PC-9 (cell line): Measurements from ENCODE around the gene MORC2. TPM values are rescaled to one million over a fixed set of nuclear protein-coding genes. Genes with fewer than 3 reads are reported as not detected.

Experiments used
- BruUV-seq: library from RNA; stranded (reverse); fragments of 400-500 nt; replicated peaks from 2 replicates; lab custom pipeline; 2021; lab: Mats Ljungman, UMichigan
- CTCF ChIA-PET: fragments of 300-600 bp; sonication (Branson Sonifier 250); formaldehyde crosslinking; loops from one replicate; lab custom pipeline; 2022; ENCODE audit warnings: antibody characterized with exemption; lab: Charles Lee
- POLR2A ChIA-PET: fragments of 300-600 bp; sonication (Branson Sonifier 250); formaldehyde crosslinking; loops from one replicate; lab custom pipeline; 2022; ENCODE audit warnings: antibody characterized with exemption; ENCODE audit not compliant: unreplicated experiment; lab: Charles Lee
- DNase-seq, 2 experiments: peaks; one replicate each; pipeline versions ENCODE4 v3.0.0 to v3.0.0-alpha.2; 2015 to 2022; ENCODE audit warnings: mixed read lengths in 1 of 2
- H2AFZ ChIP-seq: fragments of 200-600 bp; sonication (generic); 2 replicates; pipeline ENCODE4 v1.8.1; 2017; ENCODE audit warnings: antibody characterized with exemption
- H3F3A ChIP-seq: fragments of 200-600 bp; sonication (generic); 2 replicates; pipeline ENCODE4 v1.8.1; 2017; ENCODE audit warnings: antibody characterized with exemption, mild to moderate bottlenecking, low read depth; ENCODE audit not compliant: insufficient read depth
- H3K27ac ChIP-seq: fragments of 200-600 bp; sonication (generic); 2 replicates; pipeline ENCODE4 v1.6.1; 2016; ENCODE audit warnings: mixed run types
- H3K27me3 ChIP-seq: fragments of 200-600 bp; sonication (generic); 2 replicates; pipeline ENCODE4 v1.6.1; 2016; ENCODE audit warnings: low read depth, mixed run types; ENCODE audit not compliant: insufficient read depth
- H3K36me3 ChIP-seq: fragments of 200-600 bp; sonication (generic); 2 replicates; pipeline ENCODE4 v1.6.1; 2016; ENCODE audit warnings: low read depth, mixed run types
- H3K4me1 ChIP-seq: fragments of 200-600 bp; sonication (generic); replicated peaks from 2 replicates; pipeline ENCODE4 v1.6.1; 2016; ENCODE audit warnings: mixed run types; ENCODE audit not compliant: insufficient read depth
- H3K4me2 ChIP-seq: fragments of 200-600 bp; sonication (generic); 2 replicates; pipeline ENCODE4 v1.6.1; 2017; ENCODE audit warnings: mixed run types
- H3K4me3 ChIP-seq: fragments of 200-600 bp; sonication (generic); 2 replicates; pipeline ENCODE4 v1.6.1; 2016; ENCODE audit warnings: mixed run types
- H3K79me2 ChIP-seq: fragments of 200-600 bp; sonication (generic); 2 replicates; pipeline ENCODE4 v1.6.1; 2017; ENCODE audit warnings: low read depth, mixed run types
- H3K9me2 ChIP-seq: fragments of 200-600 bp; sonication (generic); 2 replicates; pipeline ENCODE4 v1.8.1; 2017; ENCODE audit warnings: mild to moderate bottlenecking; ENCODE audit not compliant: insufficient read depth
- H3K9me3 ChIP-seq: fragments of 200-600 bp; sonication (generic); 2 replicates; pipeline ENCODE4 v1.8.1; 2016; ENCODE audit warnings: low read depth; ENCODE audit not compliant: insufficient read depth
- H4K20me1 ChIP-seq: fragments of 200-600 bp; sonication (generic); 2 replicates; pipeline ENCODE4 v1.8.1; 2017; ENCODE audit not compliant: insufficient read depth
- CTCF ChIP-seq: fragments of 200-600 bp; sonication (generic); conservative IDR thresholded peaks from 2 replicates; pipeline ENCODE4 v1.6.1; 2017; ENCODE audit warnings: mixed run types, antibody characterized with exemption, mild to moderate bottlenecking, moderate library complexity
- EZH2 ChIP-seq: fragments of 200-600 bp; sonication (generic); IDR thresholded peaks from 2 replicates; pipeline ENCODE4 v1.8.0; 2017; ENCODE audit warnings: antibody characterized with exemption, low read depth
- intact Hi-C: fragments of 100-400 bp; cut with micrococcal nuclease; formaldehyde crosslinking; loops from one replicate; pipeline ENCODE4 v1.10.0; 2022; ENCODE audit not compliant: unreplicated experiment
- total RNA-seq: library from RNA; stranded (reverse); gene quantifications from 2 replicates; pipeline ENCODE4 v1.2.3, GENCODE V29; 2021

Gene MORC2
- total RNA-seq, 1 experiment from 2014 or later = 39.8 TPM

- no TSS peak for BruUV-seq
- Histone ChIP-seq H2AFZ (no peak overlapping the region), H3F3A (no peaks in the 10 kb centered on the region), H3K36me3 (peaks cover 29% of the 10 kb centered on the region), H3K4me1 (no peaks in the 10 kb centered on the region), H4K20me1 (peaks cover 12% of the 10 kb centered on the region; the same call in 1 of the 2 replicates), H3K9me2 (no peaks in the 10 kb centered on the region), H3K27me3 (no peaks in the 10 kb centered on the region), H3K79me2 (no peaks in the 10 kb centered on the region), H3K27ac (no peak overlapping the region), H3K4me3 (no peak overlapping the region), H3K9me3 (no peaks in the 10 kb centered on the region), H3K4me2 (no peak overlapping the region)
- intact Hi-C loops = no loop called here
- ChIA-PET POLR2A (no interaction called here), CTCF (no interaction called here)
- TF ChIP-seq EZH2 = no peak
- no peak for TF ChIP-seq CTCF
- no peak for DNase-seq
Observed at GRCh38 chr22:30931541-30932300, 36.9 kb downstream of the MORC2 start.

GRCh38 chr22:30930228-30930627, 38.3 kb downstream of the MORC2 start:
- BruUV-seq = no TSS peak
- ChIA-PET CTCF (no interaction called here), POLR2A (no interaction called here)
- Histone ChIP-seq H3K4me2 (no peak overlapping the region), H3K36me3 (peaks cover 15% of the 10 kb centered on the region), H3F3A (0 out of 2 replicates have a peak, but pooled peaks cover 3% of the 10 kb centered on the region), H3K27me3 (no peaks in the 10 kb centered on the region), H2AFZ (no peak overlapping the region), H4K20me1 (peaks cover 7% of the 10 kb centered on the region; the same call in 1 of the 2 replicates), H3K9me3 (no peaks in the 10 kb centered on the region), H3K27ac (no peak overlapping the region), H3K79me2 (no peaks in the 10 kb centered on the region), H3K9me2 (no peaks in the 10 kb centered on the region), H3K4me1 (no peaks in the 10 kb centered on the region), H3K4me3 (no peak overlapping the region)
- intact Hi-C loops = no loop called here
- DNase-seq = no peak
- TF ChIP-seq CTCF (no peak), EZH2 (no peak)

GRCh38 chr22:30928401-30928800, 40.2 kb downstream of the MORC2 start:
- Histone ChIP-seq H3K4me2 (no peak overlapping the region), H3K27ac (no peak overlapping the region), H4K20me1 (peaks cover 7% of the 10 kb centered on the region; the same call in 1 of the 2 replicates), H3K4me1 (no peaks in the 10 kb centered on the region), H3K9me3 (no peaks in the 10 kb centered on the region), H3K4me3 (no peak overlapping the region), H3F3A (0 out of 2 replicates have a peak, but pooled peaks cover 3% of the 10 kb centered on the region), H2AFZ (no peak overlapping the region), H3K27me3 (no peaks in the 10 kb centered on the region), H3K79me2 (no peaks in the 10 kb centered on the region), H3K9me2 (no peaks in the 10 kb centered on the region), H3K36me3 (peaks cover 12% of the 10 kb centered on the region)
- POLR2A ChIA-PET = no interaction called here
- intact Hi-C loops = loop anchor here (10.0 kb wide), 1 partner anchor 294 kb away; the partner anchor contains the start of gene SLC35E4
- DNase-seq = no peak
- TF ChIP-seq EZH2 (no peak), CTCF (no peak)
- CTCF ChIA-PET = no interaction called here
- no TSS peak for BruUV-seq
